Fibroblast of skin of scalp (primary cell): ENCODE results near the gene SRMS.

Source experiments
- DNase-seq: peaks from one replicate; pipeline ENCODE4 v3.0.0-alpha.2; 2013

The SRMS gene

GRCh38 chr20:63551068-63551467, 3.5 kb upstream of the SRMS start:
- no peak for DNase-seq

GRCh38 chr20:63549679-63550282, 2.2 kb upstream of the SRMS start:
- DNase-seq: no peak

- DNase-seq: no peak
Observed at GRCh38 chr20:63549019-63549418, 1.5 kb upstream of the SRMS start.

GRCh38 chr20:63548542-63548941, 993 bp upstream of the SRMS start:
- DNase-seq: no peak

GRCh38 chr20:63546956-63547724, 409 bp downstream of the SRMS start:
- DNase-seq: no peak

GRCh38 chr20:63546256-63546955, 1.1 kb downstream of the SRMS start:
- no peak for DNase-seq

- DNase-seq: no peak
Observed at GRCh38 chr20:63545814-63546213, 1.7 kb downstream of the SRMS start.

GRCh38 chr20:63544958-63545516, 2.5 kb downstream of the SRMS start:
- DNase-seq: no peak

GRCh38 chr20:63544241-63544957, 3.1 kb downstream of the SRMS start:
- no peak for DNase-seq

- DNase-seq: no peak
Observed at GRCh38 chr20:63543733-63544132, 3.8 kb downstream of the SRMS start.

- no peak for DNase-seq
Observed at GRCh38 chr20:63543131-63543530, 4.4 kb downstream of the SRMS start.

GRCh38 chr20:63542696-63543095, 4.9 kb downstream of the SRMS start:
- no peak for DNase-seq

- no peak for DNase-seq
Observed at GRCh38 chr20:63542031-63542559, 5.5 kb downstream of the SRMS start.

- DNase-seq: no peak
Observed at GRCh38 chr20:63541371-63541770, 6.2 kb downstream of the SRMS start.

GRCh38 chr20:63540417-63541186, 6.9 kb downstream of the SRMS start:
- peak; percentile 29 for DNase-seq

- DNase-seq: no peak
Observed at GRCh38 chr20:63539441-63540370, 7.8 kb downstream of the SRMS start.

GRCh38 chr20:63539092-63539430, 8.5 kb downstream of the SRMS start:
- DNase-seq: no peak

GRCh38 chr20:63538204-63539091, 9.1 kb downstream of the SRMS start:
- no peak for DNase-seq

GRCh38 chr20:63537525-63538203, 9.9 kb downstream of the SRMS start:
- DNase-seq: peak; percentile 79
